ENCODE data around the gene SLC6A19. TPM values are rescaled to one million over a fixed set of nuclear protein-coding genes. Genes with fewer than 3 reads are reported as not detected.

The SLC6A19 gene
- total RNA-seq, 2 experiments from 2014 or later = not detected

DNA sequence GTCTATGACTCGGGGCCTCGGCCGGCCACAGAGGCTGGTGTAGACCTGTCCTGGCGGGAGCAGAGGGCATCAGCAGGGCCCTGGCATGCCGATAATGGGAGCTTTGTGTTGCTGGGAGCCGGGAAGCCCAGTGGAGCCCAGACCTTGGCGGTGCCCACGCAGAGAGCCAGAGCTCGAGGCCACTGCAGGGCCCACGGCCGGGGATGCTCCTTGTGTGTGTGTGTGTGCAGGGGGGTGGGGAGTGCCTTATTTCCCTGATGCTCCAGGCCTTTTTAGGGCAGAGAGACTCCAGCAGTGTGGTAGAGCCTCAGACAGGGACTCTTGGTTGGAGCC lies 18.3 kb downstream of the SLC6A19 start:
- DNase-seq (no peak), ATAC-seq (ENCODE audit: poor library complexity) (no peak)
- intact Hi-C loops (cut with DNase I, micrococcal nuclease) = no loop called here
- no peaks in the 10 kb centered on the region for H3K36me3 Mint-ChIP-seq (ENCODE audit: low read depth)
- H3K4me3 ChIP-seq (ENCODE audit: low read length) = no peak overlapping the region
- TF ChIP-seq, protein P1, sequence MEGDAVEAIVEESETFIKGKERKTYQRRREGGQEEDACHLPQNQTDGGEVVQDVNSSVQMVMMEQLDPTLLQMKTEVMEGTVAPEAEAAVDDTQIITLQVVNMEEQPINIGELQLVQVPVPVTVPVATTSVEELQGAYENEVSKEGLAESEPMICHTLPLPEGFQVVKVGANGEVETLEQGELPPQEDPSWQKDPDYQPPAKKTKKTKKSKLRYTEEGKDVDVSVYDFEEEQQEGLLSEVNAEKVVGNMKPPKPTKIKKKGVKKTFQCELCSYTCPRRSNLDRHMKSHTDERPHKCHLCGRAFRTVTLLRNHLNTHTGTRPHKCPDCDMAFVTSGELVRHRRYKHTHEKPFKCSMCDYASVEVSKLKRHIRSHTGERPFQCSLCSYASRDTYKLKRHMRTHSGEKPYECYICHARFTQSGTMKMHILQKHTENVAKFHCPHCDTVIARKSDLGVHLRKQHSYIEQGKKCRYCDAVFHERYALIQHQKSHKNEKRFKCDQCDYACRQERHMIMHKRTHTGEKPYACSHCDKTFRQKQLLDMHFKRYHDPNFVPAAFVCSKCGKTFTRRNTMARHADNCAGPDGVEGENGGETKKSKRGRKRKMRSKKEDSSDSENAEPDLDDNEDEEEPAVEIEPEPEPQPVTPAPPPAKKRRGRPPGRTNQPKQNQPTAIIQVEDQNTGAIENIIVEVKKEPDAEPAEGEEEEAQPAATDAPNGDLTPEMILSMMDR (IDR thresholded peaks at IDR 0.05) = no peak
- ChIA-PET POLR2A (no interaction called here), CTCF (no interaction called here)
- H3K4me1 Mint-ChIP-seq (ENCODE audit: low read depth) = no peaks in the 10 kb centered on the region
- no peaks in the 10 kb centered on the region for H3K27me3 Mint-ChIP-seq
- no peak overlapping the region for H3K4me3 Mint-ChIP-seq
- peaks cover 0 to 15% of the 10 kb centered on the region in 2 experiments for H3K9me3 ChIP-seq (ENCODE audit: control insufficient read depth in 1 of 2, insufficient read depth in 1 of 2, low read length in 2 of 2)
- no peaks in the 10 kb centered on the region for H3K9me3 Mint-ChIP-seq
- H3K4me1 ChIP-seq (ENCODE audit: insufficient read depth, low read length) = no peaks in the 10 kb centered on the region
- no peaks in the 10 kb centered on the region for H3K27me3 ChIP-seq (ENCODE audit: control insufficient read depth in 1 of 2, insufficient read depth in 2 of 2, low read length in 2 of 2)
- no peak overlapping the region for H3K27ac Mint-ChIP-seq
- no peak overlapping the region for H3K27ac ChIP-seq (ENCODE audit: low read depth in 1 of 2, low read length in 2 of 2)
- no peaks in the 10 kb centered on the region for H3K36me3 ChIP-seq (ENCODE audit: insufficient read depth, low read length)

DNA sequence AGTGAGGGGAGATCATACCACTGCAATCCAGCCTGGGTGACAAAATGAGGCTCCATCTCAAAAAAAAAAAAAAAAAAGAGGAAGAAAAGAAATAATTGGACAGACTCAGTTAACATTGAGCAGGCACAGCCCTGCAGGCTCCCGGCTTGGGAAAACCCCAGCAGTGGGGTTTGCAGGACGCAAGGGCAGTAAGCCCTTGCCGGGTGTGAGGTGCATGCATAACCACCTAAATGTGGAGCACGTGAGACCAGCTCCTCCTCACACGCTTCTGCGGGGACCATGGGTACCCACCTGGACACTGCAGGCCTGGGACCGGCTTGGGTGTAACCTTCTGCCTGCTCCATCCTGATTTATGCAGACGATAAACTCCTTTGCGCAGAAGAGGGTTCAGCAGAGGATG lies 19.0 kb downstream of the SLC6A19 start:
- CTCF ChIA-PET = no interaction called here
- intact Hi-C loops (cut with DNase I, micrococcal nuclease) = no loop called here
- H3K4me1 Mint-ChIP-seq (ENCODE audit: low read depth) = no peaks in the 10 kb centered on the region

DNA sequence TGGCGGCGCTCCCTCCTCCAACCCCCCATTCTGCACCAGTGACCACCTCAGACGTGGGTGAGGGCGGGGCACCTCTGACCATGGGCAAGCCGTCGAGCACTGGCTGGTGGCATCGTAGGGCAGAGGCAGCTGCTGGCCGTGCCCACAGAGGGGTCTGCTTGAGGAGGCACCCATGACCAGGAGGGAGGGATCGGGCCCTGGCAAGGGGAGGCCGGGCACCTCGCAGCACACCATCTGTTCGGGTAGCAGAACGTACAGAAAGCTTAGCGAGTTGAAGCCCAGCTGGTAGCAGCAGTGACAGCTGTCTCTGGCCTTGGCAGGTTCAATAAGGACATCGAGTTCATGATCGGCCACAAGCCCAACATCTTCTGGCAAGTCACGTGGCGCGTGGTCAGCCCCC lies 19.4 kb downstream of the SLC6A19 start:
- H3K36me3 Mint-ChIP-seq (ENCODE audit: low read depth) = no peaks in the 10 kb centered on the region
- Histone ChIP-seq H3K9me3 (ENCODE audit: control insufficient read depth in 1 of 2, insufficient read depth in 1 of 2, low read length in 2 of 2) (peaks cover 0 to 8% of the 10 kb centered on the region in 2 experiments), H3K27me3 (ENCODE audit: control insufficient read depth in 1 of 2, insufficient read depth in 2 of 2, low read length in 2 of 2) (no peaks in the 10 kb centered on the region), H3K4me1 (ENCODE audit: insufficient read depth, low read length) (no peaks in the 10 kb centered on the region), H3K36me3 (ENCODE audit: insufficient read depth, low read length) (no peaks in the 10 kb centered on the region), H3K27ac (ENCODE audit: low read depth in 1 of 2, low read length in 2 of 2) (no peak overlapping the region), H3K4me3 (ENCODE audit: low read length) (no peak overlapping the region)
- ATAC-seq (ENCODE audit: poor library complexity) (no peak), DNase-seq (no peak)
- no peaks in the 10 kb centered on the region for H3K4me1 Mint-ChIP-seq (ENCODE audit: low read depth)
- ChIA-PET POLR2A (no interaction called here), CTCF (no interaction called here)
- H3K27me3 Mint-ChIP-seq = no peaks in the 10 kb centered on the region
- H3K4me3 Mint-ChIP-seq = no peak overlapping the region
- H3K9me3 Mint-ChIP-seq = no peaks in the 10 kb centered on the region
- H3K27ac Mint-ChIP-seq = no peak overlapping the region
- TF ChIP-seq, protein P1 (IDR thresholded peaks at IDR 0.05) = no peak
- intact Hi-C loops (cut with DNase I, micrococcal nuclease) = no loop called here

More for the DNA sequence above, 19.0 kb downstream of the SLC6A19 start:
- no peaks in the 10 kb centered on the region for H3K36me3 ChIP-seq (ENCODE audit: insufficient read depth, low read length)
- TF ChIP-seq, protein P1 (IDR thresholded peaks at IDR 0.05) = no peak
- Mint-ChIP-seq H3K4me3 (no peak overlapping the region), H3K9me3 (no peaks in the 10 kb centered on the region), H3K27ac (no peak overlapping the region), H3K27me3 (no peaks in the 10 kb centered on the region), H3K36me3 (ENCODE audit: low read depth) (no peaks in the 10 kb centered on the region)
- no peak overlapping the region for H3K27ac ChIP-seq (ENCODE audit: low read depth in 1 of 2, low read length in 2 of 2)
- no peak for ATAC-seq (ENCODE audit: poor library complexity)
- H3K4me3 ChIP-seq (ENCODE audit: low read length) = no peak overlapping the region
- POLR2A ChIA-PET = no interaction called here
- peaks cover 0 to 13% of the 10 kb centered on the region in 2 experiments for H3K9me3 ChIP-seq (ENCODE audit: control insufficient read depth in 1 of 2, insufficient read depth in 1 of 2, low read length in 2 of 2)
- no peaks in the 10 kb centered on the region for H3K4me1 ChIP-seq (ENCODE audit: insufficient read depth, low read length)
- no peaks in the 10 kb centered on the region for H3K27me3 ChIP-seq (ENCODE audit: control insufficient read depth in 1 of 2, insufficient read depth in 2 of 2, low read length in 2 of 2)
- DNase-seq = no peak
